ENCODE data around the gene SLC17A7. TPM values are rescaled to one million over a fixed set of nuclear protein-coding genes. Genes with fewer than 3 reads are reported as not detected.
A peak's percentile ranks its signal among the peaks of the same experiment; 100 is the strongest.

SLC17A7 gene
- total and polyA plus RNA-seq, 2 of the 8 experiments (the other 6 are each of a cell fraction or from before 2014, with no cell fraction given), result 2.7 to 3.0 TPM

GRCh38 chr19:49443366-49444099 lies 2.2 kb upstream of the SLC17A7 start (continued):
- no peak for TF ChIP-seq CBX5 (IDR thresholded peaks at IDR 0.05; ENCODE audit: low read depth, low read length)
- peak; percentile 7; the same call in 1 of the 2 replicates for TF ChIP-seq TEAD4 (IDR thresholded peaks at IDR 0.05; ENCODE audit: low read depth, low read length)
- TF ChIP-seq EGR1 (IDR thresholded peaks at IDR 0.05; ENCODE audit: borderline replicate concordance, low read depth, low read length), result peak; percentile 92
- TF ChIP-seq KDM1A (IDR thresholded peaks at IDR 0.05; ENCODE audit: borderline replicate concordance, low read length), result no peak
- TF ChIP-seq, protein P1, sequence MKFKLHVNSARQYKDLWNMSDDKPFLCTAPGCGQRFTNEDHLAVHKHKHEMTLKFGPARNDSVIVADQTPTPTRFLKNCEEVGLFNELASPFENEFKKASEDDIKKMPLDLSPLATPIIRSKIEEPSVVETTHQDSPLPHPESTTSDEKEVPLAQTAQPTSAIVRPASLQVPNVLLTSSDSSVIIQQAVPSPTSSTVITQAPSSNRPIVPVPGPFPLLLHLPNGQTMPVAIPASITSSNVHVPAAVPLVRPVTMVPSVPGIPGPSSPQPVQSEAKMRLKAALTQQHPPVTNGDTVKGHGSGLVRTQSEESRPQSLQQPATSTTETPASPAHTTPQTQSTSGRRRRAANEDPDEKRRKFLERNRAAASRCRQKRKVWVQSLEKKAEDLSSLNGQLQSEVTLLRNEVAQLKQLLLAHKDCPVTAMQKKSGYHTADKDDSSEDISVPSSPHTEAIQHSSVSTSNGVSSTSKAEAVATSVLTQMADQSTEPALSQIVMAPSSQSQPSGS (IDR thresholded peaks at IDR 0.05; ENCODE audit: low read length), result no peak
- TF ChIP-seq, protein P2, sequence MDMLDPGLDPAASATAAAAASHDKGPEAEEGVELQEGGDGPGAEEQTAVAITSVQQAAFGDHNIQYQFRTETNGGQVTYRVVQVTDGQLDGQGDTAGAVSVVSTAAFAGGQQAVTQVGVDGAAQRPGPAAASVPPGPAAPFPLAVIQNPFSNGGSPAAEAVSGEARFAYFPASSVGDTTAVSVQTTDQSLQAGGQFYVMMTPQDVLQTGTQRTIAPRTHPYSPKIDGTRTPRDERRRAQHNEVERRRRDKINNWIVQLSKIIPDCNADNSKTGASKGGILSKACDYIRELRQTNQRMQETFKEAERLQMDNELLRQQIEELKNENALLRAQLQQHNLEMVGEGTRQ (IDR thresholded peaks at IDR 0.05; ENCODE audit: low read length), result no peak
- TF ChIP-seq SP1 (IDR thresholded peaks at IDR 0.05; ENCODE audit: low read depth, low read length), result 0 out of 2 replicates have a peak, but pooled peaks have one; percentile 46
- TF ChIP-seq BCL11A (IDR thresholded peaks at IDR 0.05; ENCODE audit: low read depth in 2 of 2, low read length in 2 of 2), result no peak
- TF ChIP-seq KDM4A (IDR thresholded peaks at IDR 0.05; ENCODE audit: low read depth, low read length, severe bottlenecking), result peak; percentile 64
- 0 out of 2 replicates have a peak, but pooled peaks have one; percentile 5 for TF ChIP-seq GTF2F1 (IDR thresholded peaks at IDR 0.05; ENCODE audit: borderline replicate concordance, low read depth, low read length)
- TF ChIP-seq CREB1 (IDR thresholded peaks at IDR 0.05), result peak; percentile 73
- TF ChIP-seq, protein P3, sequence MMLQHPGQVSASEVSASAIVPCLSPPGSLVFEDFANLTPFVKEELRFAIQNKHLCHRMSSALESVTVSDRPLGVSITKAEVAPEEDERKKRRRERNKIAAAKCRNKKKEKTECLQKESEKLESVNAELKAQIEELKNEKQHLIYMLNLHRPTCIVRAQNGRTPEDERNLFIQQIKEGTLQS (IDR thresholded peaks at IDR 0.05; ENCODE audit: insufficient read depth, low read depth, low read length), result peak; percentile 79; the same call in 1 of the 2 replicates
- peak; percentile 72 to 76 for TF ChIP-seq RAD21 (IDR thresholded peaks at IDR 0.05 in 1 of 2, conservative IDR thresholded peaks at IDR 0.05 in 1 of 2; ENCODE audit: low read depth in 2 of 2, low read length in 2 of 2)
- TF ChIP-seq BACH1 (IDR thresholded peaks at IDR 0.05; ENCODE audit: low read length), result no peak
- no peak; the same call in 1 of the 2 replicates for TF ChIP-seq CHD2 (IDR thresholded peaks at IDR 0.05; ENCODE audit: low read length)
- TF ChIP-seq GABPA (IDR thresholded peaks at IDR 0.05; ENCODE audit: borderline replicate concordance, insufficient read depth, low read length), result no peak
- TF ChIP-seq FOSL1 (IDR thresholded peaks at IDR 0.05; ENCODE audit: insufficient read depth, low read depth, low read length), result no peak
- TF ChIP-seq SIRT6 (IDR thresholded peaks at IDR 0.05; ENCODE audit: low read length), result no peak
- peak; percentile 53; the same call in 1 of the 2 replicates for TF ChIP-seq YY1 (IDR thresholded peaks at IDR 0.05; ENCODE audit: low read depth, low read length)
- TF ChIP-seq, protein P4, sequence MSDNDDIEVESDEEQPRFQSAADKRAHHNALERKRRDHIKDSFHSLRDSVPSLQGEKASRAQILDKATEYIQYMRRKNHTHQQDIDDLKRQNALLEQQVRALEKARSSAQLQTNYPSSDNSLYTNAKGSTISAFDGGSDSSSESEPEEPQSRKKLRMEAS (IDR thresholded peaks at IDR 0.05), result peak; percentile 66
- TF ChIP-seq MAFK (IDR thresholded peaks at IDR 0.05; ENCODE audit: low read depth, low read length), result no peak
